SHP77 (cell line): ENCODE data around the gene CYP24A1.
A peak's percentile ranks its signal among the peaks of the same experiment; 100 is the strongest.

Source experiments
- DNase-seq, 2 experiments: peaks; one replicate each; lab custom pipeline; 2025; lab: John Stamatoyannopoulos, UW

The CYP24A1 gene

GRCh38 chr20:54173653-54174456, at the start of gene CYP24A1:
CYP24A1 (minus strand) TSS chr20:54173986; CDS start chr20:54173579, 407 bp downstream.
- no peak for DNase-seq

- DNase-seq = no peak
These were observed 49.5 kb upstream of the CYP24A1 start for GRCh38 chr20:54223285-54223684.

- DNase-seq = no peak
These were observed 48.5 kb upstream of the CYP24A1 start for GRCh38 chr20:54221996-54222890.

DNA sequence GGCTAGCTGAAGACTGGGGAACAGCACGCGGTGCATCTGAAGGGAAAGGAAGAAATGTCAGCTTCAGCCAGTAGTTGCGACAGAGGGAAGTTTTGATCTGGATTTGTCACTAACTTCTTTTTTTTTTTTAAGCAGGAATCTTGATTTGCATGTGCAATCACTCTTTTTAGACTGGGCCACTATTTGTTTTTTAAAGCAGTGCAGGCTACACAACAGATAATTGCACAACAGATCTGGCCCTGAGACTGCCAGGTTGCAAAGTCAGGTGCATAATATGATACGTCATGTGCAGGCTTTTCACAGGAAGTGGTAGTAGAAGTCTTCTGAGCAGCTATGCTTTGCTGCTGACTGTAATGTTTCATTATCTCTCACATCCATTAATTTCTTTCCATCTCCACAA, 47.6 kb upstream of the CYP24A1 start:
- no peak for DNase-seq

DNA sequence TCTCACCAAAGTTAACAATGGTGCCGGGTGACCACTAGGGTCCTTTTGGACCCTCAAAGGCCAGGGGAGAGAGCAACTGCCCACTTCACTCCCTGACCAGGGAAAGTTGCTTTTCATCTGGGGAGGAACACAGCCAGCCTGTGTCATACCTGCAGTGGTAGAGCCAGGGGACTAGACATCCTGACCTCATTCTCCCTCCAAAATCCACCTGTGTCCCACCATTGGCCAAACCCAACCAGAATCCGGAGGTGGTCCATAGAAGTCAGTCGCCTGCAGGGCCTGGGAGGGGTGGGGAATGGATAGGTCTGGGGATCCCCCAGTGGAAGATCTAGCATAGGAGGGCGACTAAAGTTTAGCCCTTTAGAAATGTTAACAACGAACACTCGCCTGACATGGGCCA, 46.9 kb upstream of the CYP24A1 start:
- DNase-seq = no peak

- DNase-seq = peak; percentile 22 to 53
These were observed 46.1 kb upstream of the CYP24A1 start for GRCh38 chr20:54219751-54220426.

DNA sequence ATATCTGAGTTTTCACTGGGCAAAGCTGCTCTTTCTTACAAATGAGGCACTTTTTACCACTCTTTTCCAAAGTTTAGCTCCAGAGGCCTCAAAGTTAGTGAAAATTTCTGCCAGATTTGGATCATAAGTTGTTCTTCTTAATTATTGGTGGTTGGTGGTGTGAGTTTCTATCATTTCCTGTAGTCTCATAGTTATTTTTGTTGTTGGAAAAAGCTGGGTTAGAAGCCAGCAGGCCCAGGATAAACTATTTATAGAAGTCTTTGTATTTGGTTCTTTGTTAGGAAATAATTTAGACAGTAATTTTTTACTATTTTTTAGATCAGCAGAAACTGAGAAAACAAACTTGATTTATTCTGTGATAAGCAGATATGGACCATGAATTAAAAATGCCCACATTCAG, 44.7 kb upstream of the CYP24A1 start:
- DNase-seq = no peak

DNA sequence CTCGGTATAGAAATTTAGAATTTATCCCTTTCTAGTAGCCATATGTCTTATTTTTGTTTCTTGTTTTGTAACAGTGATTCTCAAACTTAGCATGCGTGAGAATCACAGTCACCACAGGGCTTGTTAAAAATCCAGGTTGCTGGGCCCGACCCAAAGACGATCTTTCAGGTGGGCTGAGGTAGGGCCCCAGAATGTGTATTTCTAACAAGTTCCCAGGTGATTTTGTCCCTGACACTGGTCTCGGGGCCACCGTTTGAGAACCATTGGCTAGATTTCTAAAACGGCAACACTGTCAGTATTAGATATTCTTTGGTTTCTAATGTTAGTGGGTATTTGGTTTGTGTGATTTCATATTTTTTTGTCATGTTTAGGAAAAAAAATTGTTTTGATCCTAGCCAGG, 44.0 kb upstream of the CYP24A1 start:
- no peak for DNase-seq

DNA sequence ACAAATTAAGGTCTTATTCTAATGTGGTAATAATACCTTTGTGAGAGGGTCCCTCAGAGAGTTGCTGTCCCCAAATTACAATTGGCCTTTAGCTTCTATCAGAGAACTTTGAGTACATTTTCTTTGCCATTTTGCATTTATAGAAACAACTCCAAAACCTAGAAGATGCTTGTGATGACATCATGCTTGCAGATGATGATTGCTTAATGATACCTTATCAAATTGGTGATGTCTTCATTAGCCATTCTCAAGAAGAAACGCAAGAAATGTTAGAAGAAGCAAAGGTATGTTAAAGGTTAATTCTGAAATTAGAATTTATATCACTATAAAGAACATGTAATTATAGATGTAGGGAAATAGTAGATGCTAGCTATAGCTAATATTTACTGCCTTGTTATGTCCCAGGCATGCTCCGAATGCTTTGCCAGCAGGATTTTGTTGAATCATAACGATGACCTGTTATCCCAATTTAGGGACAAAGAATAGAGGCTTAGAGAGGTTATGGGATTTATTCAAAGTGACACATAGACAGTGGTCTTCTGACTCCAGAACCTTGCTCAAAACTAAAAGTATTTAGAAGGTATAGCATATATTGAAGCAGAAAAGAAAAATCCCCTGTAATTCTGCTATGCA, 41.5 kb upstream of the CYP24A1 start:
- DNase-seq = no peak

DNA sequence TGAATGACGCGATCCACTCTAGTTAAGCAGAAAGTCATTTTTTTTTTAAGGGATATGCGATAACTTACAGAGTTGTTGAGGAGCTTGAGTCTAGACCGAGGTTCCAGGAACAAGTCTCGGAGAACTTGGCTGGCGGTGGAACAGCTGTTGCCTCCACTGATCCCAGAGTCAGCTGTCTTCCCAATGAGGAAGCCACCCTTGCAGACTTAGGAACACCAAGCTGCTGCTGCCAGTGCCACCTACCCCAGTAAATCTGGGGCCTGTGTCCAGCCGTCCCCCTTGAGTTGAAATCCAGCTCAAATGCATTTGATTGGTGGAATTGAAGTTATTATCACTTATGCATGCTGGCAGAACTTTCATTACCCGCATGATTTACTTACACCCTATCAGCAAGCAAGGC, 40.8 kb upstream of the CYP24A1 start:
- no peak for DNase-seq

GRCh38 chr20:54212871-54213270, 39.1 kb upstream of the CYP24A1 start:
- DNase-seq = no peak

DNA sequence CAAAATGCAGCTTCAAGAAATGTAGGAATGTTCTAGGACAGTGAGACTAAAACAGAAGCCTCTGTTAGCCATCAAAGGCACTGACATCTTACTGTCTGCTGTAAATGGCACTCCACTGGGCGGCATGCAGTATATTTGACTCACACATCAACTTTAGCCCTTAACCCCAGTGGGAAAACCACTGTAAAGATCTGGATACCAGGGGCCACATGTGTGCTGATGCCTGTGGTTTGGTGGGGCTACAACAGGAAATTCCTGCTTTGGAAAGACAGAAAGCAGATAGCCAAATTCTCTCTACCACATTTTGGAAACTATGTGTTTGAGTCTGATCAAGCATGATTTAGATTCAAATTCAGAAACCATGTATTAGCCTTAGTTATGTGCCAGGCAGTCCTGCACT, 38.4 kb upstream of the CYP24A1 start:
- no peak for DNase-seq

- no peak for DNase-seq
These were observed 35.5 kb upstream of the CYP24A1 start for GRCh38 chr20:54209216-54209813.

GRCh38 chr20:54208548-54209176, 34.9 kb upstream of the CYP24A1 start:
- DNase-seq = peak in 1 of 2 experiments; percentile 46

- peak; percentile 60 to 77 for DNase-seq
These were observed 34.2 kb upstream of the CYP24A1 start, which contains the start of gene PFDN4 for GRCh38 chr20:54207743-54208547. PFDN4 (plus strand) TSS chr20:54208087; CDS start chr20:54208101, 14 bp downstream.

GRCh38 chr20:54207053-54207742, 33.4 kb upstream of the CYP24A1 start:
- no peak for DNase-seq

- no peak for DNase-seq
These were observed 31.7 kb upstream of the CYP24A1 start for GRCh38 chr20:54205450-54205849.

DNA sequence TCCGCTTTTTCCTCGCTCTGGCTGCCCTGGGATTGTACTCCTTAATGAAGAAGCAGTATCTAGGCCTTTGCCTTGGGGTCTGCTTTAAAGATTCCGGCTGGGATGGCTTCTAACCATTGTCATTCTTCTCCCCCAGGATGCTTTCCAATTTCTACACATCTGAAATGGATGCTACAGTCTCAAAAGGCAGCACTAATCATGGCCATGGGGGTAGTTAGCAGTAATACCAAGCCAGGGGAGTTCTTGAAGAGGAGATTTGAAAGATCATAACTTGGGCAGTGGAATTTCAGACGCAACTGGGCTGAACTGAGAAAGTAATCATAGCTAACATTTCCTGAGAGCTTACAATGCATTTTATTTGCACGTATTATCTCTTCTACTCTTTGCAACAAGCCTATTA, 30.7 kb upstream of the CYP24A1 start:
- no peak for DNase-seq

DNA sequence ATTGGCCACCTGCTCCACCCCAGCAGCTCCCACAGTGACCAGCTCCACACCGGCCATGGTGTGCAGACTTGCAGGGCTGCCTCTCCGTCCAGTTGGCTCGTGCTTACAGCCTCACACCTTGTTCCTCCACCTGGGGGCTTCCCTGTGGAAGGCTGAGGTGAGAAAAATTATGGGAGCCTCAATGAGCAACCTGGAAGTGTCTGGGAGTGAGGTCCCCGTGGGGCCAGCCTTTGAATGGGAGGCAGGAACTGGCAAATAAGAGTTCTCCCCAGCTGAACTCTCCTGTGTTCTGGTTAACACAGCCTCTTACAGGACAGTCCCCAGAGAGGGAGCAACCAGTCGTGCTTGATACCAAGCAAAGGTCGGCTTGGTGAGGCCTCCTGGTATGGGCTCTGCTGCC, 30.3 kb upstream of the CYP24A1 start:
- DNase-seq = no peak
